OCI-LY7 (cell line): ENCODE measurements around the gene MZB1.

Experiments used
- CTCF ChIP-seq: fragments of 200-600 bp; sonication (generic); conservative IDR thresholded peaks from 2 replicates; pipeline ENCODE4 v1.5.1; 2014; ENCODE audit warnings: mild to moderate bottlenecking, antibody characterized with exemption, low read length, moderate library complexity, mixed read lengths
- EZH2phosphoT487 ChIP-seq: fragments of 200-600 bp; sonication (generic); IDR thresholded peaks from 2 replicates; pipeline ENCODE4 v1.6.1; 2018; ENCODE audit warnings: low read depth, borderline replicate concordance, mild to moderate bottlenecking, mixed run types, antibody characterized with exemption, low read length, moderate library complexity, mixed read lengths

GRCh38 chr5:139369181-139369580, 20.5 kb downstream of the MZB1 start:
- TF ChIP-seq CTCF (no peak), EZH2phosphoT487 (no peak)
